ENCODE measurements around the gene NTN4. TPM values are rescaled to one million over a fixed set of nuclear protein-coding genes. Genes with fewer than 3 reads are reported as not detected.
A peak's percentile ranks its signal among the peaks of the same experiment; 100 is the strongest.

Gene NTN4
- total RNA-seq, 6 donors from 2014 or later, result 74.1 to 115 (median 94.3) TPM

GRCh38 chr12:95796225-95796981 lies 5.8 kb upstream of the NTN4 start:
- Histone ChIP-seq H3K36me3 (no peaks in the 10 kb centered on the region), H3K9me3 (no peaks in the 10 kb centered on the region), H3K27me3 (no peaks in the 10 kb centered on the region), H3K27ac (peak overlapping the region in 2 of 4 donors; percentile 52 to 59), H3K4me3 (no peak overlapping the region), H3K4me1 (peaks cover 0 to 6% (median 2%) of the 10 kb centered on the region in 4 donors)
- ATAC-seq (ENCODE audit: low FRiP score in 2 of 2) (peak; percentile 36 to 73), DNase-seq (peak in 1 of 2 donors; percentile 65)
- TF ChIP-seq POLR2A (IDR thresholded peaks at IDR 0.05) (no peak), CTCF (IDR thresholded peaks at IDR 0.05) (no peak), EP300 (IDR thresholded peaks at IDR 0.05) (no peak), POLR2AphosphoS5 (IDR thresholded peaks at IDR 0.05) (no peak)
- 73 to 76% methylated on average over 4 of the region's 4 CpGs for WGBS, 2 donors

- TF ChIP-seq POLR2A (IDR thresholded peaks at IDR 0.05), result peak in 3 of 4 donors; percentile 28 to 69 (median 35)
- no peak for TF ChIP-seq CTCF (IDR thresholded peaks at IDR 0.05)
- peak in 1 of 2 donors; percentile 29 for TF ChIP-seq POLR2AphosphoS5 (IDR thresholded peaks at IDR 0.05)
- TF ChIP-seq EP300 (IDR thresholded peaks at IDR 0.05), result no peak
- ATAC-seq (ENCODE audit: low FRiP score in 2 of 2) (peak; percentile 48 to 65), DNase-seq (peak; percentile 60 to 86)
- H3K4me1 ChIP-seq, result peaks cover 12 to 36% (median 25%) of the 10 kb centered on the region in 4 donors
- H3K27me3 ChIP-seq, result peaks cover 0 to 7% (median 1%) of the 10 kb centered on the region in 4 donors
- no peaks in the 10 kb centered on the region for H3K36me3 ChIP-seq
- H3K9me3 ChIP-seq, result no peaks in the 10 kb centered on the region
- 4 to 5% methylated on average over 24 to 32 of the region's 49 CpGs for WGBS, 2 donors
- peak overlapping the region; percentile 46 to 87 (median 78) for H3K4me3 ChIP-seq
- H3K27ac ChIP-seq, result peak overlapping the region; percentile 82 to 93 (median 84)
Observed at GRCh38 chr12:95790917-95791849, 619 bp upstream of the NTN4 start.

DNA sequence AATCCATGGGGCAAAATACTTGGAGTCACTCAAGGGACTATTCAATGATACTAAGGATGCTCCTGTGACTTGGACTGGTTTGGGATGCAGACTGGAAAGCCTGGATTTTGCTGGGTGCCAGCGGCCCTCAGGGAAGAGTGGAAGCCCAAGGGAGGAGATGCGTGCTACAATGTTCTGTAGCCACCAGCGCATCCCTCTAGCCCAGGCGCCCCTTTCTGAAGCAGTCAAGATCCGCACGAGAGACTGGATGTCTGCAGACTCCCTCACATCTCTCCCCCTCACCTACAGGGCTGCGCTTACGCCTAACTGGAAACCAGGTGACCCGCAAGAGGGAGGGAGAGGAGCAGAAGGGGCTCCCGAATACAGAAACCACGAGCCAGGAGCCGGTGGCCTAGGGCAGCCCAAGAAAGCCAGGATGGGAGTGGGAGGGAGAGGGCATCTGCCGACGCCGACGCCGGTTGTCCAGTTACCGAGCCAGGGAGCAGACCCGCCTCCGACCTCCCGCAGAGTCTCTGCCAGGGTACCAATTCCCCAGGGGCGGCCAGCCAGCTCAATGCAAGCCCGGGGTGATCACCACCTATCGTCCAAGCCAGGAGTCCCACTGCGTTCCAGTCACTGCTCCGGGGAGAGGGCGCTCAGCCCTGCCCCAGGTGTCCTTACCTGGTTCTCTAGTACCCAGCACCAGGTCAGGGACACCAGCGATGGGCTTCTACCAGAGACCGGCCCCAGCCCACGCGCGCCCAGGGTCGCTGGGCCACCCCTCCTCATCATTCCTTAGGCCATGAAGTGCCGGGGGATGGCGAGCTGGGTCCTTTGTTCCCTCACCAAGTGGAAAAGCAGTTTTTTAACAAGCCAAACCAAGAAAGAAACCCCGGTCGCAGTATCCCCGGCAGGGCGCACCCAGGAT lies 1.2 kb downstream of the NTN4 start:
- TF ChIP-seq EP300 (IDR thresholded peaks at IDR 0.05) (no peak), POLR2A (IDR thresholded peaks at IDR 0.05) (no peak), POLR2AphosphoS5 (IDR thresholded peaks at IDR 0.05) (no peak)
- Histone ChIP-seq H3K4me3 (peak overlapping the region; percentile 73 to 89 (median 85)), H3K9me3 (no peaks in the 10 kb centered on the region), H3K27me3 (peaks cover 0 to 7% (median 1%) of the 10 kb centered on the region in 4 donors), H3K4me1 (peaks cover 20 to 54% (median 27%) of the 10 kb centered on the region in 4 donors), H3K36me3 (no peaks in the 10 kb centered on the region), H3K27ac (peak overlapping the region; percentile 82 to 93 (median 84))
- 11 to 15% methylated on average over 27 to 29 of the region's 39 CpGs for WGBS, 2 donors
- DNase-seq (peak; percentile 34 to 82), ATAC-seq (ENCODE audit: low FRiP score in 2 of 2) (peak; percentile 11 to 58)

DNA sequence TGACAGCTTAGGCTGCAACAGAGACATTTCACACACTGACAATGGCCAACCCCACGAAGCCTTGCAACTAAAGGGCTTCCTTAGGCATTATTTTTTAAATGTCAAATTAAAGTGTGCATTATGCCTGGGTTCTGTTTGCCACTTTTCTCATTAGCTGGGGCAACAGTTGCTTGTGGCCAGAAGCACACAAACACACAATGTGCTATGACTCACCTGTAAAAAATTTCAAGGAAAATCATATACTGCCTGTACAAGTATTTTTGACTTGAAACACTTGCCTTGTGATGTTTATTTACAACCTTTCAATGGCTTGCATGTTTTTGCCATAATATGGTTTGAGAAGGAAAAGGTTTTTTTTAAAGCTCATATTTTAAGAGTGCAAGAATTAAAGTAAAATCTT lies 1.9 kb downstream of the NTN4 start:
- Histone ChIP-seq H3K9me3 (no peaks in the 10 kb centered on the region), H3K4me3 (peak overlapping the region in 3 of 4 donors; percentile 73 to 87 (median 83)), H3K4me1 (peaks cover 20 to 57% (median 27%) of the 10 kb centered on the region in 4 donors), H3K36me3 (no peaks in the 10 kb centered on the region), H3K27me3 (peaks cover 0 to 7% (median 1%) of the 10 kb centered on the region in 4 donors), H3K27ac (peak overlapping the region in 1 of 4 donors; percentile 84)
- no peak for TF ChIP-seq EP300 (IDR thresholded peaks at IDR 0.05)
- DNase-seq (no peak), ATAC-seq (ENCODE audit: low FRiP score in 2 of 2) (no peak)
- 48 to 62% methylated on average over 1 of the region's 1 CpG for WGBS, 2 donors

- DNase-seq, result no peak
- peak overlapping the region in 2 of 4 donors; percentile 46 to 50 for H3K27ac ChIP-seq
Observed at GRCh38 chr12:95787274-95787818, 3.2 kb downstream of the NTN4 start.

More at GRCh38 chr12:95787274-95787818, 3.2 kb downstream of the NTN4 start:
- H3K36me3 ChIP-seq, result no peaks in the 10 kb centered on the region
- H3K27me3 ChIP-seq, result peaks cover 0 to 7% (median 1%) of the 10 kb centered on the region in 4 donors
- WGBS, 2 donors, result 65 to 75% methylated on average over 11 to 12 of the region's 12 CpGs
- H3K4me1 ChIP-seq, result peaks cover 20 to 57% (median 29%) of the 10 kb centered on the region in 4 donors
- no peaks in the 10 kb centered on the region for H3K9me3 ChIP-seq
- TF ChIP-seq CTCF (IDR thresholded peaks at IDR 0.05) (no peak), POLR2A (IDR thresholded peaks at IDR 0.05) (no peak), POLR2AphosphoS5 (IDR thresholded peaks at IDR 0.05) (no peak), EP300 (IDR thresholded peaks at IDR 0.05) (no peak)
- peak overlapping the region in 2 of 4 donors; percentile 73 to 87 for H3K4me3 ChIP-seq
- no peak for ATAC-seq (ENCODE audit: low FRiP score in 2 of 2)
